RWPE2 (cell line): ENCODE results near the gene OCRL.

Experiments used
- ATAC-seq: fragments of 200-7000 bp; cut with Tn5 transposase; 3 replicates; pipeline ENCODE4 v1.9.1; 2021; ENCODE audit warnings: low read depth
- DNase-seq: peaks from one replicate; pipeline ENCODE4 v3.0.0-alpha.2; 2020; ENCODE audit warnings: low spot score
- H3K27ac ChIP-seq: fragments of 450-650 bp; 2 replicates; pipeline ENCODE4 v1.5.1; 2017; ENCODE audit warnings: mild to moderate bottlenecking; ENCODE audit not compliant: poor library complexity, severe bottlenecking
- H3K27me3 ChIP-seq: fragments of 250-450 bp; sonication (Bioruptor Pico); 2 replicates; pipeline ENCODE4 v1.5.1; 2021; ENCODE audit warnings: mild to moderate bottlenecking, moderate library complexity; ENCODE audit not compliant: insufficient read depth, poor library complexity, severe bottlenecking
- H3K36me3 ChIP-seq: fragments of 250-450 bp; sonication (Bioruptor Pico); 2 replicates; pipeline ENCODE4 v1.5.1; 2020; ENCODE audit warnings: low read depth, mild to moderate bottlenecking, moderate library complexity
- H3K4me1 ChIP-seq: fragments of 250-450 bp; sonication (Bioruptor Pico); 2 replicates; pipeline ENCODE4 v1.5.1; 2021; ENCODE audit warnings: mild to moderate bottlenecking, moderate library complexity; ENCODE audit not compliant: insufficient read depth, poor library complexity, severe bottlenecking
- H3K4me3 ChIP-seq: fragments of 250-450 bp; sonication (Bioruptor Pico); 2 replicates; pipeline ENCODE4 v1.5.1; 2021; ENCODE audit warnings: mild to moderate bottlenecking, moderate library complexity; ENCODE audit not compliant: severe bottlenecking
- H3K9me3 ChIP-seq: fragments of 250-450 bp; sonication (Bioruptor Pico); 2 replicates; pipeline ENCODE4 v1.5.1; 2021; ENCODE audit warnings: mild to moderate bottlenecking, moderate library complexity; ENCODE audit not compliant: severe bottlenecking
- TF ChIP-seq, protein P1 (sequence below): fragments of 450-650 bp; IDR thresholded peaks from one replicate; pipeline ENCODE4 v1.5.1; 2017; ENCODE audit warnings: mild to moderate bottlenecking, moderate library complexity; ENCODE audit not compliant: poor library complexity, severe bottlenecking

OCRL gene

DNA sequence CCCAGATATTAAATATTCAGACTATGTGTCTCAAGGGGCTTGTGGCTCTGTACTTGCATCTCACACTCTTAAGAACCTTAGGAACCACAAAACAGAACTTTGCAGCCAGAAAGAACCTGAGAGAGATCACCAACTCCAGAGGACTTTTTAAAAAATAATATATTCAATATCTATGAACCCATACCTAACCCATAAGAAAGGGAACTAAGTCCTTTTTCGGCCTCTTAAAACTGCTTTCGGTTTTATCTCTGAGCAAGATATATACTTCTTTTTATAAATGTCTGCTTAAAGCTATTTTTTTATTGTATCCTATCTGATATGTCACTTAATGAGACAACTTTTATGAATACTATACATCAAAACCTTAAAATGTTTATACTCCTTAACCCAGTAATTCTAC is 27.6 kb upstream of the OCRL start:
- ATAC-seq (no peak), DNase-seq (no peak)
- Histone ChIP-seq H3K27ac (no peak overlapping the region), H3K27me3 (no peaks in the 10 kb centered on the region), H3K9me3 (no peaks in the 10 kb centered on the region), H3K36me3 (peaks cover 7% of the 10 kb centered on the region), H3K4me3 (no peak overlapping the region), H3K4me1 (no peaks in the 10 kb centered on the region)
- TF ChIP-seq, protein P1, sequence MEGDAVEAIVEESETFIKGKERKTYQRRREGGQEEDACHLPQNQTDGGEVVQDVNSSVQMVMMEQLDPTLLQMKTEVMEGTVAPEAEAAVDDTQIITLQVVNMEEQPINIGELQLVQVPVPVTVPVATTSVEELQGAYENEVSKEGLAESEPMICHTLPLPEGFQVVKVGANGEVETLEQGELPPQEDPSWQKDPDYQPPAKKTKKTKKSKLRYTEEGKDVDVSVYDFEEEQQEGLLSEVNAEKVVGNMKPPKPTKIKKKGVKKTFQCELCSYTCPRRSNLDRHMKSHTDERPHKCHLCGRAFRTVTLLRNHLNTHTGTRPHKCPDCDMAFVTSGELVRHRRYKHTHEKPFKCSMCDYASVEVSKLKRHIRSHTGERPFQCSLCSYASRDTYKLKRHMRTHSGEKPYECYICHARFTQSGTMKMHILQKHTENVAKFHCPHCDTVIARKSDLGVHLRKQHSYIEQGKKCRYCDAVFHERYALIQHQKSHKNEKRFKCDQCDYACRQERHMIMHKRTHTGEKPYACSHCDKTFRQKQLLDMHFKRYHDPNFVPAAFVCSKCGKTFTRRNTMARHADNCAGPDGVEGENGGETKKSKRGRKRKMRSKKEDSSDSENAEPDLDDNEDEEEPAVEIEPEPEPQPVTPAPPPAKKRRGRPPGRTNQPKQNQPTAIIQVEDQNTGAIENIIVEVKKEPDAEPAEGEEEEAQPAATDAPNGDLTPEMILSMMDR: no peak

DNA sequence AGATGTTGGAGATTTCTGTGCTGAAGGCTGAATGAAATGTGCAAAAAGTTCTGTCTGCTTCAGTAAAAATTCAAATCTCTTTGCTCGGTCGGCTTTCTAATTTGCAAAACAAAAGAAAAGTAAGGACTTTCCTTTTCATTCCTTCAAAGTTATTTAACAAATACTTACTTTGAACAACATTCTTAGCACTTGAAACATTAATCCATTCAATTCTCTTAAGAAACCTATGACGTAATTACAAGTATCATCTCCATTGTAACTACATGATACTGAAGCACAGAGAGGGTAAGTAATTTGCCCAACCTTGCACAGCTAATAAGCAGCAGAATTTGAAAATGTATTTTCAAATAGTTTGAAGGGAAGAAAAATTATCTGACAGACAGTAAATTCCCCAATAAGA is 23.7 kb upstream of the OCRL start:
- TF ChIP-seq, protein P1: no peak
- no peak for ATAC-seq

DNA sequence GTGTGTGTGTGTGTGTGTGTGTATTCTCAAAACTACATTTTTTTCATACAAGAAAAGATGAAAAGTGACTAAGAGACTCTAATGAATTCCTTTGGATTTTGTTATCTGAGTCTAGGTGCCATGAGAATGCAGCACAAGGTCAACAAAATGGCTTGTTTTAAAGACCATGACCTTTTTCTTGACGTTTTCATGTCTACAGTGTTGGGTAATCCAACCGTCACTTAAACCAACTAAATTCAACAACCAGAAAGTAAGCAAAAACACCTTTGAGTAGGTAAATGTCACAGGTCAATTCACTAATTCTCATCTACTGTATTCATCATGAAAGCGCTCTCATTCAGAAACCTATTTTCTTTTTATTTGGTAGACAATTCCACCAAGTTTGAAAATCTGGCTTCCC is 19.9 kb upstream of the OCRL start:
- Histone ChIP-seq H3K4me3 (no peak overlapping the region), H3K27ac (no peak overlapping the region), H3K36me3 (peaks cover 7% of the 10 kb centered on the region; the same call in 1 of the 2 replicates), H3K27me3 (no peaks in the 10 kb centered on the region), H3K9me3 (no peaks in the 10 kb centered on the region), H3K4me1 (no peaks in the 10 kb centered on the region)
- TF ChIP-seq, protein P1: no peak
- ATAC-seq (no peak), DNase-seq (no peak)

More for the DNA sequence above, 23.7 kb upstream of the OCRL start:
- no peaks in the 10 kb centered on the region for H3K27me3 ChIP-seq
- H3K27ac ChIP-seq: no peak overlapping the region
- no peaks in the 10 kb centered on the region for H3K4me1 ChIP-seq
- no peaks in the 10 kb centered on the region for H3K9me3 ChIP-seq
- H3K36me3 ChIP-seq: peaks cover 7% of the 10 kb centered on the region
- H3K4me3 ChIP-seq: no peak overlapping the region
- DNase-seq: no peak

DNA sequence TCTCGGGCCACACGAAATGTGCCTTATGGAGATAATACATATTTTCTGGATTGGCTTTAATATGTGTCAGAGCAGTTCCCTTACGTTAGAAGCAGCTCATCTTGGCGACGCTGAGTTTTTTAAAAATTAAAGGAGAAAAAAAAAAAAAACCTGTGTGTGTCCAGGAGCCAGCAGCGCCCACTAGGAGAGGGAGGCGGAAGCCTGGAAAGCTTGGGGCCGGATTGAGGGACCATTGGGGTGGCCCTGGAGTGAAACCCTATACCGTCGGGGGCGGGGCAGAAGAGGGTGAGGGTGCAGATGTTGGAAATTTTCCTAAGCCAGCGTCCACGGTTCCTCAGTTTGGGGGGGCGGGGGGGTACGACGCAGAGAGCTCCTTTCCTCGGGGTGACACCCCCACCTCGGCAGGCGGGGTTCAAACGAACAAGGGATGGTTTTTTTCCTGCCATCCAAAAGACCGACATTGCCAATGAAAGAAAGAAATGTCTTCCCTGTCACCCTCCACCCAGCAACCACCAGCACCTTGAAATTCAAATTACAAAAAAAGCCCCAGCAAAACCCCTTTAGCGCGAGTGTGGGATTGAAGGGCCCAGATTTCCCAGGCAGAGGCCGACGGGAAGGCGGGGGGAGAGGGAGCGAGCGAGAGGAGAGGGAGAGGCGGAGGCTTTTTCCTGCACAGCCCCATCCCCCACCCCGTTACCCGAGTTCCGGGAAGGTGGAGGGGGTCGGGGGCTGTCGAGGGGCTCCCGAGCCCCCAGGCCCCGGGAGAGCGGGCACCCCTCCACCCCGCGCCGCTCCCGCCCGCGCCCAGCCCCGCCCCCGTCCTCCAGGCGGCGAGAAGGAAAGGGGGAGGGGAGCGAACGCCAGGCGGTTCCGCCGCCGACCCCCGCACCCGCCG is 17.6 kb upstream of the OCRL start:
- Histone ChIP-seq H3K4me1 (no peaks in the 10 kb centered on the region), H3K36me3 (no peaks in the 10 kb centered on the region), H3K27ac (peak overlapping the region; percentile 39), H3K27me3 (no peaks in the 10 kb centered on the region), H3K4me3 (peak overlapping the region; percentile 64), H3K9me3 (no peaks in the 10 kb centered on the region)
- ATAC-seq (peak; percentile 90), DNase-seq (peak; percentile 62)
- TF ChIP-seq, protein P1: peak; percentile 30
